Mucosa of gallbladder (tissue), 1 donor: ENCODE data around the gene PLBD2. TPM values are rescaled to one million over a fixed set of nuclear protein-coding genes. Genes with fewer than 3 reads are reported as not detected.

Source experiments
- DNase-seq: peaks from one replicate; pipeline ENCODE4 v3.0.0-alpha.2; 2020; ENCODE audit warnings: low spot score
- total RNA-seq: library from RNA; stranded (reverse); gene quantifications from one replicate; pipeline ENCODE4 v1.2.1, GENCODE V29; 2021
- donor health status: DM: no; HTN: no; CAD: no.

Gene PLBD2
- total RNA-seq, 1 donor from 2014 or later = 39.5 TPM

- no peak for DNase-seq
Measured at GRCh38 chr12:113416091-113416754, 57.8 kb downstream of the PLBD2 start.

- no peak for DNase-seq
Measured at GRCh38 chr12:113418213-113418879, 60.0 kb downstream of the PLBD2 start.

GRCh38 chr12:113420996-113421595 lies 62.7 kb downstream of the PLBD2 start:
- no peak for DNase-seq

- DNase-seq = peak; percentile 80
Measured at GRCh38 chr12:113422030-113422885, 63.9 kb downstream of the PLBD2 start, which contains the start of gene SDSL. TSS of gene SDSL (plus strand) at chr12:113422380. CDS start at chr12:113427983, 5,603 bp downstream.

GRCh38 chr12:113422886-113423669 lies 64.7 kb downstream of the PLBD2 start:
- DNase-seq = no peak

- DNase-seq = no peak
Measured at GRCh38 chr12:113424456-113424855, 66.1 kb downstream of the PLBD2 start.

GRCh38 chr12:113424915-113425823 lies 66.8 kb downstream of the PLBD2 start:
- DNase-seq = peak; percentile 49

GRCh38 chr12:113425960-113426453 lies 67.6 kb downstream of the PLBD2 start:
- no peak for DNase-seq

- no peak for DNase-seq
Measured at GRCh38 chr12:113427882-113428281, 69.5 kb downstream of the PLBD2 start.

GRCh38 chr12:113428482-113428881 lies 70.1 kb downstream of the PLBD2 start:
- DNase-seq = no peak

- no peak for DNase-seq
Measured at GRCh38 chr12:113432986-113433385, 74.6 kb downstream of the PLBD2 start.

- no peak for DNase-seq
Measured at GRCh38 chr12:113435367-113435766, 77.0 kb downstream of the PLBD2 start.

GRCh38 chr12:113436586-113436985 lies 78.2 kb downstream of the PLBD2 start:
- DNase-seq = no peak

- no peak for DNase-seq
Measured at GRCh38 chr12:113436993-113437728, 78.8 kb downstream of the PLBD2 start.

GRCh38 chr12:113437729-113438100 lies 79.3 kb downstream of the PLBD2 start:
- DNase-seq = no peak

- no peak for DNase-seq
Measured at GRCh38 chr12:113438523-113439300, 80.3 kb downstream of the PLBD2 start.

GRCh38 chr12:113439301-113439597 lies 80.9 kb downstream of the PLBD2 start:
- DNase-seq = no peak

GRCh38 chr12:113439606-113440030 lies 81.2 kb downstream of the PLBD2 start:
- DNase-seq = no peak

- DNase-seq = no peak
Measured at GRCh38 chr12:113440336-113440735, 81.9 kb downstream of the PLBD2 start.
